T-helper 2 cell treated with Interferon-gamma antibody and Interleukin-4, amounts not matched to agents 5 μg/mL and 100 μg/mL, for 36 hours (primary cell): Measurements from ENCODE around the gene SQSTM1.
A peak's percentile ranks its signal among the peaks of the same experiment; 100 is the strongest.

ENCODE experiments used
- DNase-seq: peaks from one replicate; pipeline ENCODE4 v3.0.0; 2021; ENCODE audit warnings: low spot score
- H3K27ac Mint-ChIP-seq: one replicate; pipeline ENCODE4 v1.8.0; 2021; ENCODE audit warnings: mild to moderate bottlenecking, mixed read lengths
- H3K27me3 Mint-ChIP-seq: one replicate; pipeline ENCODE4 v1.8.0; 2021; ENCODE audit warnings: low read depth, mixed read lengths
- H3K36me3 Mint-ChIP-seq: one replicate; pipeline ENCODE4 v1.8.0; 2021; ENCODE audit warnings: low read depth, mixed read lengths
- H3K4me1 Mint-ChIP-seq: one replicate; pipeline ENCODE4 v1.8.0; 2021; ENCODE audit warnings: low read depth, mixed read lengths
- H3K4me3 Mint-ChIP-seq: one replicate; pipeline ENCODE4 v1.8.0; 2022; ENCODE audit warnings: mild to moderate bottlenecking, moderate library complexity, mixed read lengths
- H3K9me3 Mint-ChIP-seq: one replicate; pipeline ENCODE4 v1.8.0; 2021; ENCODE audit warnings: mixed read lengths

SQSTM1 gene

DNA sequence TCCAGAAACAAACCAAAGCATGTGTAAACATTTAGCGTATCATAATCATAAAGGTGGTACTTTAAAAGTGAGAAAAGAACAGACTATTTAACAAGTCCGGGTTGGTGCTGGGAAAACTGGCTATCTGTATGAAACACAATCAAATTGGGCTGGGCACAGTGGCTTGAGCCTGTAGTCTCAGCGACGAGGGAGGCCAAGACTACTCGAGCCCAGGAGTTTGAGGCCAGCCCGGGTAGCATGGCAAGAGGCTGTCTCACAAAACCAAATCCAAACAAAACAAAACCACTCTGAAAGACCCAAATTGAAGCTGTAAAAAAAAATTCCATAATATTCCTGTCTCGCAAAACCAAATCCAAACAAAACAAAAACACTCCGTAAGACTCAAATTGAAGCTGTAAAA lies 33.7 kb downstream of the SQSTM1 start:
- peaks cover 7% of the 10 kb centered on the region for H3K36me3 Mint-ChIP-seq
- H3K4me1 Mint-ChIP-seq = peaks cover 5% of the 10 kb centered on the region
- DNase-seq = no peak
- H3K27me3 Mint-ChIP-seq = no peaks in the 10 kb centered on the region
- H3K27ac Mint-ChIP-seq = no peak overlapping the region
- no peaks in the 10 kb centered on the region for H3K9me3 Mint-ChIP-seq
- H3K4me3 Mint-ChIP-seq = no peak overlapping the region

DNA sequence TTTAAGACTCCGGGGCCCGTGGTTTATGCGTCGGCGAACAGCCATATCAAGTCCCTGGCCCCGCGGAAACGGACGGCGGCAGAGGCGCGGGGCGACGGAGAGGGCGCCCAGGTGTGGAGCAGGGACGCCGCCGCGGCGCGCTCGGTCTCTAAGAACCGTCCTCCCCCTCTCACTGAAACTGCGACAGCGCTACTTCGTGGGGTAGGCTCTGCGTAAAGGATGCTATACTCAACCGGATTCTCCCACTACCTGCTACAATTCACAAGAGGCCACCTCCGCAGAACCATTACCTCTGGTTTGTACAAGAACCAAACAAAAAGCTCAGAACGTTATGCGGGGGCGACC lies 37.5 kb downstream of the SQSTM1 start:
- peak overlapping the region; percentile 97 for H3K4me3 Mint-ChIP-seq
- no peak for DNase-seq
- no peaks in the 10 kb centered on the region for H3K9me3 Mint-ChIP-seq
- H3K27ac Mint-ChIP-seq = peak overlapping the region; percentile 86
- H3K27me3 Mint-ChIP-seq = no peaks in the 10 kb centered on the region
- peaks cover 7% of the 10 kb centered on the region for H3K4me1 Mint-ChIP-seq
- peaks cover 8% of the 10 kb centered on the region for H3K36me3 Mint-ChIP-seq

DNA sequence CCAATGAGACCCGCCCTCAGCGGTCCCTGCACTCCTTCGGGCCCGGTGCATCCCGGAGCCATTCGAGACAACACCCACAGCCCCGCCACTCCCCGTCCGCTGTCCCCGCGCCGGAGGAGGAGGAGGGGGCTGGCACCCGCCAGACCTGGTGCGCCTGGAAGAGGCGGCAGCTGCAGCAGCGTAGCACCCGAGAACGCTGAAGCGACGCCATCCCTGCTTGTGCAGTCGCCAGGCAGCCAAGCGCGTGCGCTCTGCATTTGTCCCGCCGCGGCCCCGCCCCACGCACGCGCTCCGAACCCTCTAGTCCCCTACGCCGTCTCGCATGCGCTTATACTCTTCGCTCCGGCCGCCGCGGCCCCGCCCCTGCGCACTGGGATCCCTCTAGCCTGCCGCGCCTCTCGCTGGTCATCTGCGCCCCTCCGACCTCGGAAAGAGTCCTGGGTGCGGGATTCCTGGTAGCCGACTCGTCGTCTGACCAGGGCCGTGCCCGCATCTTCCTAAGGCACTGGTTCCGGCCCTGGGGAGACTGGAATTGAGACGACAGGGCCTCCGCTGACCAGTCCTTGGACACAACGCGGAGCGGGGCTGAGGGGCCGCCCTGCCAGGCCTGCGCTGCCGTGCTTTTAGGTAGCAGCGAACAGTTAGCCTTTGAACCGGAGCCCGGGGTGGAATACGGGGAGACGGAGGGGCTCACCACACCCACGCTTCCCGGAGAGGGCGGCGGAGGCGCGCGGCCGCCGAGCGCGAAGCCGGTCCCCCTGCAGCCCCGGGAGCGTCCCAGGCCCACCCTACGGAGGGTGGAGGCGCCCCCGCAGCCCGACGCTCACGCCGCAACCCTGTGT lies 38.1 kb downstream of the SQSTM1 start, which contains the start of gene MRNIP:
Gene MRNIP (minus strand): TSS at position 232 of the 842 bp plus-strand sequence. CDS start 21 bp downstream, at position 211.
- Mint-ChIP-seq H3K36me3 (peaks cover 13% of the 10 kb centered on the region), H3K27ac (peak within 1 kb of the TSS; percentile 86), H3K4me1 (peaks cover 7% of the 10 kb centered on the region), H3K27me3 (no peaks in the 10 kb centered on the region), H3K9me3 (no peaks in the 10 kb centered on the region), H3K4me3 (peak within 1 kb of the TSS; percentile 97)
- DNase-seq = peak; percentile 93

DNA sequence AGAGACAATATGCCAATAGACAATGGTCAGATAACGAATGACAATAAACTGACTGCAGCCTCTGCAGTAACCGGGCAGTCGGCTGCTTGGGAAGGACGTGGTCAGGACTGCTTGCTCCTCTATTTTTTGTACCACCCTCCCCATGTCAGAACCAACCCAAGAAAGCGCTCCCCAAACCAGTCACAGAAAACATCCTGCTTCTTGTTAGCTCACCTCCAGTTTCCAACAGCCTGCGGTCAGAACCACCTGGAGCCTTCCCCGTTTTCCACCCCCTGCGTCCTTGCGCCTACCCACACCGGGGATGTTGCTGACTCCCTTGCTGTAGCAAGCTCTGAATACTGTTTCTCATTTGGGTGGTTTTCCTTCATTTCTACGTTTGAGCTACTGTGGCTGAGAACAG lies 39.6 kb downstream of the SQSTM1 start:
- H3K4me1 Mint-ChIP-seq = peaks cover 7% of the 10 kb centered on the region
- DNase-seq = no peak
- no peaks in the 10 kb centered on the region for H3K9me3 Mint-ChIP-seq
- H3K27me3 Mint-ChIP-seq = no peaks in the 10 kb centered on the region
- peak overlapping the region; percentile 66 for H3K4me3 Mint-ChIP-seq
- H3K36me3 Mint-ChIP-seq = peaks cover 20% of the 10 kb centered on the region
- no peak overlapping the region for H3K27ac Mint-ChIP-seq

DNA sequence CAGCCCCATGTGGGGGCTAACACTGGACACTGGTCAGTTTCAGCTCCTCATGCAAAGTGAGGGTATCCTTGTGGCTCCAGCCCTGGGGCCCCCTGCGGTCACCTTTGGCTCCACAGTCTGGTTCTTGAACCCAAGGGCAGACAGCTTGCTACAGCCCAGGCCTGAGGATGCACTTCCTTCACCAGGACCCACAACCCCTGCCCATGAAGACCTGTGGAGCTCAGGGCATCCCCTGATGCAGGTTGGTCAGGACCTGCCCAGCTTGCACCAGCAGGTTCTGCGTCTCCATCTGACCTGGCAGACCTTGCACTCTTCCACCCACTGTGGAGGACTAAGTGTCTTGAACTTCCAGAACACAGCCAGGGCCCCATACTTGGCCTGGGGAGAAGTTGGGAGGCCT lies 41.6 kb downstream of the SQSTM1 start:
- Mint-ChIP-seq H3K4me3 (no peak overlapping the region), H3K27me3 (no peaks in the 10 kb centered on the region), H3K4me1 (peaks cover 7% of the 10 kb centered on the region), H3K9me3 (no peaks in the 10 kb centered on the region), H3K36me3 (peaks cover 25% of the 10 kb centered on the region), H3K27ac (no peak overlapping the region)
- DNase-seq = no peak

DNA sequence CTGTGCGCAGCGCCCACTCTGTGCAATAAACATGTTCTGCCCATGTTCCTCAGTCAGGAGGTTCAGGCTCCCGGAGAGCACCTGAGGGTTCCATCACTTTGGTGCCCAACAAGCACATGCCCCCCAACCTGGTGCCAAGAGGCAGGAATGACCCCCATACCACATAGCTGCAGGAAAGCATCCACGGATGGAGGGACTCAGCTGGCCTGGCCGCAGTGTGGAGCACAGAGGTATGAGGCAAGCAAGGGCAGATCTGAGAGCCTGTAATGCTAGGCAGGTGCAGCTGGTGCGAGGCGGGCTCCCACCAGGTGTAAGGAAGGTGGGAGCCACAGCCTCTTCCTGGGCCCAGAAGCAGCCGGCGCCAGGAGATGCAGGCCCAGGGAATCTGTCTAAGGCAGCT lies 42.2 kb downstream of the SQSTM1 start:
- DNase-seq = no peak
- Mint-ChIP-seq H3K27me3 (no peaks in the 10 kb centered on the region), H3K27ac (no peak overlapping the region), H3K36me3 (peaks cover 26% of the 10 kb centered on the region), H3K4me1 (peaks cover 6% of the 10 kb centered on the region), H3K4me3 (no peak overlapping the region), H3K9me3 (no peaks in the 10 kb centered on the region)

DNA sequence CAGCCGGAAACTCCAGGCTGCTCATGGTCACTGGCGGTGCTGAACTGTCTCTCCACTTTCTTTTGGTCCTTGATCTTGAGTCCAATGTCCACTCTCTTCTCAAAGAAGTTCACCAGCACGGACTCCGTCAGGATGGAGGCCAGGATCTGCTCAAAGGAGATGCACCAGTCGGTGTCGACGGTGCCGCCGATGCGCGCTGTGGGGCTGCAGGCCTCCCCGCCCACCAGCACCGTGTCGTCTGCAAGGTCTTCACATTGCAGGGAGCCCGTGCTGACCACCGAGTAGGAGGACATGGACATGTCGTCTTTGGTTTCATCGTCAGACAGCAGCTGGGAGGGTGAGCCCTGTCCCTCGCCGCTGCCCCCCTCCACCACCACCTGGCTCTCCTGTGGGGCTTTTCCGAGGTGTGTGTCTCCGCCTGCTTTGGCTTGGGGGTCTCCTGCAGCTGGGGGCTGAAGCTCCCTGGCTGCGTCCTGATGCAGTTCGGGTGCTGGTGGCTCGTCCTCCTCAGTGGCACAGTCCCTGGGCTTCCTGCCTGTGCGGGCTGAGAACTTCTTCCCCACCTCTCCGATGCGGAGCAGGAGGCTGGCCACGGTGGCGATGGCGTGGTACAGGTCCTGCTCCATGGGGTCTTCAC lies 42.9 kb downstream of the SQSTM1 start:
- no peaks in the 10 kb centered on the region for H3K9me3 Mint-ChIP-seq
- no peak for DNase-seq
- no peak overlapping the region for H3K4me3 Mint-ChIP-seq
- H3K4me1 Mint-ChIP-seq = peaks cover 3% of the 10 kb centered on the region
- no peaks in the 10 kb centered on the region for H3K27me3 Mint-ChIP-seq
- no peak overlapping the region for H3K27ac Mint-ChIP-seq
- H3K36me3 Mint-ChIP-seq = peaks cover 33% of the 10 kb centered on the region

DNA sequence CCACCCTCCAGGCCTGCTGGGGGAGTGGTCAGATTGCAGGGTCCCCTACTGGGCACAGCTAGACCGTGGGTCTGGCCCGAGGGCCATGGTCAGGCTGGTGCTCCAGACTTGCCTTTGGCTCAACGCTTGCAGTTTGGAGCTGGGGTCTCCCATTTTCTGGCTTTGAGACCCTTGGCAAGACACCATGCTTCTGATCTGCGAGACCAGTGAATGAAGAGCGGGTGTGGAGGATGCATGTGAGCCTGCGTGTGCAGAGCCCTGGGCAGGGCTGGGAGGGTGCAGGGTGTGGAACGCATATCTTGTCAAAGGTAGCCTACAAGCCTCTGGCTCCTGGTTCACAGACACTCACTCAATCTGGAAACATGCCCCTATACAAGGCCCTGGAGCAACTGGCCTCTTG lies 44.0 kb downstream of the SQSTM1 start:
- Mint-ChIP-seq H3K4me3 (no peak overlapping the region), H3K4me1 (peaks cover 2% of the 10 kb centered on the region), H3K9me3 (no peaks in the 10 kb centered on the region), H3K27me3 (no peaks in the 10 kb centered on the region), H3K36me3 (peaks cover 38% of the 10 kb centered on the region), H3K27ac (no peak overlapping the region)
- DNase-seq = no peak

DNA sequence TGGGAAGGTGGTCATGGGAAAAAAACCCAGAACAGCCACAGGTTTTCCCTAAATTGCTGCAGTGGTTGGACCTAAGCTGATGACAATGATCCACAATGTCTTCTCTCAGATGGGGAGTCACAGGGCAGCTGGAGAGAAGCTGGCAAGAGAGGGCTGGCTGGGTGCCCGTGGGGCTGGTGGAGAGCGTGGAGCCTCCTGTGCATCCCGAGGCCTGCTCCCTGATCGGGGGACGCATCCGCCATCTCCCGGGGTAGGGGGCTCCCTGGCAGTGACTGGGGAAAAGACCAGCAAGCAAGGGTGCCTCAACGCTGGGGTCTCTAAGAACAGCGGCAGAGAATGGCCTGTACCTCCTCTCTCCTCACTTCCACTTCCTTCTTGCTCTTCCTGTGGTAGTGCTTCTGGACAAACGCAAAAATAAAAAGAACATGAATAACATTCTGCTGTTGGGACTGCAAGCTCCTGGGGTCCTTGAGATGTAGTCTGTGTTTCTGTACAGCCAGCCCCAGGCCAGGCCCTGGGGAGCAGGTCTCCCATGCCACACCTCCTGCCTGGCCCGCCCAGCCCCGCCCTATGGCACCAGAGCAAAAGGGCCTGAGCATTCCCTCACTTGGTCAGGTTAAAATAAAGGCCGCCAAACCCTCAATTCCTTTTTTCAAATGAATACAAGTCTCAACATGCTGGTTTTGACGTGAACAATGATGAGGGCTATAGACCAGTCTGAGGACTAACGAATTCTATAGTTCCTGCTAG lies 45.0 kb downstream of the SQSTM1 start:
- Mint-ChIP-seq H3K27ac (no peak overlapping the region), H3K36me3 (peaks cover 40% of the 10 kb centered on the region), H3K4me1 (no peaks in the 10 kb centered on the region), H3K27me3 (no peaks in the 10 kb centered on the region), H3K4me3 (no peak overlapping the region), H3K9me3 (no peaks in the 10 kb centered on the region)
- no peak for DNase-seq

DNA sequence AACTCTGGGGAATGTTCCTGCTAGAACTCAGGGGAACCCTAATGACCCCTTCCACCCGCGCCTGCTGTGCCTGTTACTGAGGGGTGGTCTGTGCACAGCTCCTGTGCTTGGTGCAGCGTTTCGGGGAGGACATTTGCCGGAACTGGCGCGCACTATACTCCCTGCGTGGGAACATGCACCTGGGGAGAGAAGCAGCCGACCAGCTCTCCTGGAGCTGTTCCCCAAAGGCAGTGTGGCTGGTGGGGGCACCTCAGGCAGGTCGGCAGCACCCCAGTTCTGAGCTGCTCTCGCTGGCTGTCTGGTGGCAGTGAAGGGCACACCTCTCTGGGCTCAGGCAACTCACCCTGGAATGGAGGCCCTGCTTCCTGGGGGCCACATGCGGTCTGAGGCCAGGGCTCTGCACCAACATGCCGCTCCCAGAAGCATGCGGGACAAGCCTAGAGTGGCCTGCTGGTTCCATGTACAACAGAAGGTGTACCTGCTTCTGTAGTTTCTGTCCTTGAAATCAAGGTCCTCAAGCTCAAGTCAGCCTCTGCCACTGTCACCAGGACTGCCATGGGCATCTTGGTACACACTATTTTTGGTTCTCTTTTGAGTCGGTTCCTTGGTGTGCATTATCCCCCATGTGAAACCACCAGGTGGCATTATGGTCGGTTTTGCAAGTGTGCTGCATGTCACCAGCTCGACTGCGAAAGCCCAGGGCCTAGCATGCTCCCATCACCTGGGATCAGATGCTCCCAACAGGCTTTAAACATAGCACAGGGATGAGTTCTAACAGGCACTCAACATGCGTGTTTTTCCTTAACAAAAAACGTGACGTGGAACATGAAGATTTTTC lies 45.8 kb downstream of the SQSTM1 start:
- peak; percentile 17 for DNase-seq
- Mint-ChIP-seq H3K4me1 (no peaks in the 10 kb centered on the region), H3K9me3 (no peaks in the 10 kb centered on the region), H3K27me3 (no peaks in the 10 kb centered on the region), H3K36me3 (peaks cover 44% of the 10 kb centered on the region), H3K27ac (no peak overlapping the region), H3K4me3 (no peak overlapping the region)

DNA sequence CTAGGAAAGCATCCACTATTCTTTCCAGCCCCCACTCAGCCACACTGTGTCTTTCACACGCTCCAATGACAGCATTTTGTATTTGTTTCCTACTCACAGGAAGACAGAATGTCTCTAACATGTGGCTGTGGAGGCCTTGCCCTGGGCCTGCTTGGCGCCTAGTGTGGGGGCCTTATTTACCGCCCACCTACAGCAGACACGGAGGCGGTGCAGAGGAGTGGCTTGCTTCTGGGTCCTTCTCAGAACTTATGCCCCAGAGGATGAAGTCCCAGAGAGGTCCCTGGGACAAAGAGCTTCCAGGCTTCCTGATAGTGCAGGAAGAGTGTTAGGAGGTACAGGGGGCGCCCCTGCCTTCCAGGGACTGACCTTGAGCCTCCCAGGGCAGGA lies 46.4 kb downstream of the SQSTM1 start:
- no peak overlapping the region for H3K27ac Mint-ChIP-seq
- no peak for DNase-seq
- H3K4me1 Mint-ChIP-seq = no peaks in the 10 kb centered on the region

DNA sequence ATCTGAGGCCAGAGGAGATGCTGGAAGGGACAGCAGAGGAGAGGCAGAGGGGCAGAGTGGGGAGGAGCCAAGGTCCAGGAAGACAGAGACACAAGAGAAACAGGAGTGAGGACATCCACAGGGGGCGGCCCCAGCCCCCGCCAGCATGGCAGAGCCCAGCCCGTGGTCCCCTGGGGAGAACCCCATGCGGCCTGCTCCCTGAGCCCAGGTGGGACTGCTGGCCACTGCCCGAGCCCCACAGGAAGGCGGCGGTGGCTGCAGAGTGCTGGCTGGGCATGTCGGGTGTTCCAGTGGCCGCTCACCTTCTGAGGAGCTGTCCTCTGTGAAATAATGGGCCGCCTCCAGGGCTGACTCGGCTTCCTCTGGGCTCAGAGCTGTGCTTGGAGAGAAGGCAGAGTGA lies 46.8 kb downstream of the SQSTM1 start:
- H3K36me3 Mint-ChIP-seq = peaks cover 42% of the 10 kb centered on the region
- H3K9me3 Mint-ChIP-seq = no peaks in the 10 kb centered on the region
- H3K27me3 Mint-ChIP-seq = no peaks in the 10 kb centered on the region
- H3K27ac Mint-ChIP-seq = no peak overlapping the region
- DNase-seq = no peak
- H3K4me1 Mint-ChIP-seq = no peaks in the 10 kb centered on the region
- no peak overlapping the region for H3K4me3 Mint-ChIP-seq

More for the DNA sequence above, 46.4 kb downstream of the SQSTM1 start:
- no peak overlapping the region for H3K4me3 Mint-ChIP-seq
- H3K36me3 Mint-ChIP-seq = peaks cover 44% of the 10 kb centered on the region
- no peaks in the 10 kb centered on the region for H3K27me3 Mint-ChIP-seq
- H3K9me3 Mint-ChIP-seq = no peaks in the 10 kb centered on the region

DNA sequence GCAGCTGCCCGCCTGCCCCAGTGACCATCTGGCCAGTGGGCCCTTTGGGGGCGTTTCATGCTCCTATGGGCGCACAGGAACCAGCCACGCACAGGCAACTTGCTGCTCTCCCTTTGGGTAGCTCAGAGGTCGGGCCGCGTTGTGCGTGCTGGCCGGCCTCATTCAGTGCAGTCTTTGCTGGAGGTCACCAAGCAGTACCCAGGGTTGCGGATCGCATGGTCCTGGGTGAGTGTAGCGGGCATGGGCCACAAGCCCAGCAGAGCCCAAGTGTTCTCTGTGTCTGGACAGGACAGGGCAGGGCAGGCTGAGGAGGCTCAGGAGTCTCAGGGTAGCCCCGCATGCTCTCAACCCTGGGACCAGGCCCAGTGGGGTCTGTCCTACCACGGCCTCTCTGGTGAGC lies 47.8 kb downstream of the SQSTM1 start:
- Mint-ChIP-seq H3K9me3 (no peaks in the 10 kb centered on the region), H3K36me3 (peaks cover 37% of the 10 kb centered on the region), H3K4me3 (no peak overlapping the region), H3K4me1 (no peaks in the 10 kb centered on the region), H3K27me3 (no peaks in the 10 kb centered on the region), H3K27ac (peak overlapping the region; percentile 41)
- no peak for DNase-seq
